ENCODE data around the gene LRRC8D. TPM values are rescaled to one million over a fixed set of nuclear protein-coding genes. Genes with fewer than 3 reads are reported as not detected.

The LRRC8D gene
- total RNA-seq, 2 donors from 2014 or later: 8.5 to 49.6 TPM

- no peak for DNase-seq (ENCODE audit: low spot score)
- TF ChIP-seq POLR2AphosphoS5 (IDR thresholded peaks at IDR 0.05) (no peak), POLR2A (IDR thresholded peaks at IDR 0.05) (no peak)
- TF ChIP-seq, protein P1, sequence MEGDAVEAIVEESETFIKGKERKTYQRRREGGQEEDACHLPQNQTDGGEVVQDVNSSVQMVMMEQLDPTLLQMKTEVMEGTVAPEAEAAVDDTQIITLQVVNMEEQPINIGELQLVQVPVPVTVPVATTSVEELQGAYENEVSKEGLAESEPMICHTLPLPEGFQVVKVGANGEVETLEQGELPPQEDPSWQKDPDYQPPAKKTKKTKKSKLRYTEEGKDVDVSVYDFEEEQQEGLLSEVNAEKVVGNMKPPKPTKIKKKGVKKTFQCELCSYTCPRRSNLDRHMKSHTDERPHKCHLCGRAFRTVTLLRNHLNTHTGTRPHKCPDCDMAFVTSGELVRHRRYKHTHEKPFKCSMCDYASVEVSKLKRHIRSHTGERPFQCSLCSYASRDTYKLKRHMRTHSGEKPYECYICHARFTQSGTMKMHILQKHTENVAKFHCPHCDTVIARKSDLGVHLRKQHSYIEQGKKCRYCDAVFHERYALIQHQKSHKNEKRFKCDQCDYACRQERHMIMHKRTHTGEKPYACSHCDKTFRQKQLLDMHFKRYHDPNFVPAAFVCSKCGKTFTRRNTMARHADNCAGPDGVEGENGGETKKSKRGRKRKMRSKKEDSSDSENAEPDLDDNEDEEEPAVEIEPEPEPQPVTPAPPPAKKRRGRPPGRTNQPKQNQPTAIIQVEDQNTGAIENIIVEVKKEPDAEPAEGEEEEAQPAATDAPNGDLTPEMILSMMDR (IDR thresholded peaks at IDR 0.05): no peak
- intact Hi-C loops (cut with DNase I): no loop called here
- no peak overlapping the region for H3K27ac ChIP-seq
- no peaks in the 10 kb centered on the region for H3K36me3 ChIP-seq
- 90% methylated on average over 1 of the region's 1 CpG for WGBS
- no peak overlapping the region for H3K4me3 ChIP-seq
- H3K9me3 ChIP-seq: no peaks in the 10 kb centered on the region
- H3K4me1 ChIP-seq (replicated peaks): no peaks in the 10 kb centered on the region
- no peaks in the 10 kb centered on the region for H3K27me3 ChIP-seq (replicated peaks; ENCODE audit: insufficient read depth)
These were observed 133.6 kb downstream of the LRRC8D start for GRCh38 chr1:89954401-89954800.

DNA sequence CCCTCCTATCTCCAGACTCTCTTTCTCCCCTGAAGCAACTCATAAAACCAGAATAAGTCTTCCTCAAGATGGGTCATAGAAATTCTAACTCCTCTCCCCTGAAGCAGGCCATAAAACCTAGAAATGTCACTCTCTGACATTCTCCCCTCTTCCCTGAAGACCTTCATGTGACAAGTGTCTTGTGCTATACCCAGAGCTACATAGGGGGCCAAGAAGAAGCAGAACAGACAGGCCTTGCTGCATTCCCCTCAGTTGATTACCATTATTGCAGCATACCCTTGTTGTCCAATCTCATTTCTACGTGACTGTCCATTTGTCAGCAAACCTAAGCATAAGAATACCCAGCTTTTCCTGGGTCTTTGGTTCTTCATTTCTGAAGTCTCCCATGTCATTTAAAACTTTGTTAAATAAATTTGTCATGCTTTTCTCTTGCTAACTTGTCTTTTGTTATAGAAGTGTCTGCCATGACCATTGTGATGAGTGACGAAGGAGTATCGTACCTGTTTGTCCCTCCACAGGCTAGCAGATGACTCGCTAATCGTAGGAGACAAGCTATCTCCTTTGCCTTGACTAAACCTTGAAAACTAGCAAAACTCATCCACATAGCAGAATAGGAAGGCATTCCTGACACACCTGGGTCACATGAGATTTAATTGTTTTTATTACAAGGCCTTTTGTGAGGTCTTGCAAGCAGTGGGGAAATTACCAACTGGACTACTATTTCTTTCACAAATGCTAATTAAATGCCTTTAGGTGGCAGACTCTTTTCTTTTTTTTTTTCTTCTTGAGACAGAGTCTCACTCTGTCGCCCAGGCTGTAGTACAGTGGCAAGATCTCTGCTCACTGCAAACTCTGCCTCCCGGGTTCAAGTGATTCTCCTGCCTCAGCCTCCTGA, 134.7 kb downstream of the LRRC8D start:
- no peaks in the 10 kb centered on the region for H3K27me3 ChIP-seq (replicated peaks; ENCODE audit: insufficient read depth)
- H3K4me3 ChIP-seq: no peak overlapping the region
- no peak for TF ChIP-seq POLR2AphosphoS5 (IDR thresholded peaks at IDR 0.05)
- TF ChIP-seq, protein P1 (IDR thresholded peaks at IDR 0.05): no peak
- no peak for TF ChIP-seq POLR2A (IDR thresholded peaks at IDR 0.05)
- intact Hi-C loops (cut with DNase I): no loop called here
- no peaks in the 10 kb centered on the region for H3K4me1 ChIP-seq (replicated peaks)
- no peak overlapping the region for H3K27ac ChIP-seq
- WGBS: 94% methylated on average over 7 of the region's 7 CpGs
- no peaks in the 10 kb centered on the region for H3K36me3 ChIP-seq
- no peaks in the 10 kb centered on the region for H3K9me3 ChIP-seq
- no peak for DNase-seq (ENCODE audit: low spot score)

DNA sequence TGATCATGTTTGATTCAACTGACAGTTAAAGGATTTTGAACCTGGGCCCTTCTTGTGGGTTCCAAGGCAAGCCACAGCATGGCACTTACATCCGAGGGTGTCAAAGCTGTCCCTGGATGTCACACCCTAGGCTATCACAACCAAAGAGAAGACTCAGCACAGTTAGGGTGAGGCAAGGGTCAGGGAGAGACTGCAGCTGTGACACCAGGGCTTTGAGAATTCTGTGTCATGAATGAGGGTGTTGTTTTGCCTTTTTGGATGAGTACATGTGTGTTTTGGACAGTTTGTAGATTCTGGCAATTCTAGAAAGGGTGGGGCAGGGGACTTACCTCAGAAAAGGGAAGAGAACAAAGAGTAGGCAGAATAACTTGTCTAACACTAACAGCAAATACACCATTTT, 136.3 kb downstream of the LRRC8D start:
- H3K27ac ChIP-seq: no peak overlapping the region
- no peaks in the 10 kb centered on the region for H3K36me3 ChIP-seq
- DNase-seq (ENCODE audit: low spot score): no peak
- TF ChIP-seq POLR2A (IDR thresholded peaks at IDR 0.05): no peak
- TF ChIP-seq POLR2AphosphoS5 (IDR thresholded peaks at IDR 0.05): no peak
- TF ChIP-seq, protein P1 (IDR thresholded peaks at IDR 0.05): no peak
- intact Hi-C loops (cut with DNase I): no loop called here
- WGBS: 17% methylated on average over 1 of the region's 1 CpG
- H3K4me1 ChIP-seq (replicated peaks): no peaks in the 10 kb centered on the region
- no peak overlapping the region for H3K4me3 ChIP-seq
- no peaks in the 10 kb centered on the region for H3K27me3 ChIP-seq (replicated peaks; ENCODE audit: insufficient read depth)
- no peaks in the 10 kb centered on the region for H3K9me3 ChIP-seq

DNA sequence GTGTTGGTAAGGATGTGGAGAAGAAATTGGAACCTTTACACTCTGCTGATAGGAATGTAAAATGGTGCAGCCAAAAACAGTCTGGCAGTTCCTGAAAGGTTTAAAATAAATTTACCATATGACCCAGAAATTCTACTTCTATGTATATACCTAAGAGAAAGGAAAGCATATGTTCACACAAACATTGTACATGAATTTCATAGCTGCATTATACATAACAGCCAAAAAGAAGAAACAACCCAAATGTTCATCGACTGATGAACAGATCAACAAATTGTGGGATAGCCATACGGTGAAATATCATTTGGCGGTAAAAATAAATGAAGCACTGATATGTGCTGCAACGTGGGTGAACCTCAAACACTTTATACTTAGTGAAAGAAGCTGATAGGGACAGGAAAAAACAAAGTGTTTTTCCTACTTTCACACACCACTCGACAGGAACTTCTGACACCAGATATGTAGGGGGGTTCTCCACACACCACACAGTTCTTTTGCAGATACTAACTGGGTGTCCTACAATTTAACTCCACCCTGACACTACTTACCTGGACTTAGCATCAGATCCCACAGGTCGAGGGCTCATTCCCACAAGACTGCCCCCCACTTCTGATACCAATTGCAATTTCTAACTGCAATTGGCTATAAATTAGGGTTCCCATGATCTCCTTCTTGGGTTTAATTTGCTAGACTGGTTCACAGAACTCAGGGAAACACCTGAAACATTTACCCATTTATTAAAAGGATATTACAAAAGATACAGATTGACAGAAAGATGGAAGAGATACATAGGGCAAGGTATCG, 138.2 kb downstream of the LRRC8D start:
- no peak for DNase-seq (ENCODE audit: low spot score)
- no peak for TF ChIP-seq POLR2A (IDR thresholded peaks at IDR 0.05)
- TF ChIP-seq, protein P1 (IDR thresholded peaks at IDR 0.05): no peak
- TF ChIP-seq POLR2AphosphoS5 (IDR thresholded peaks at IDR 0.05): no peak
- H3K4me1 ChIP-seq (replicated peaks): no peaks in the 10 kb centered on the region
- 92% methylated on average over 7 of the region's 7 CpGs for WGBS
- H3K27ac ChIP-seq: no peak overlapping the region
- H3K4me3 ChIP-seq: no peak overlapping the region
- H3K36me3 ChIP-seq: no peaks in the 10 kb centered on the region
- intact Hi-C loops (cut with DNase I): no loop called here
- H3K27me3 ChIP-seq (replicated peaks; ENCODE audit: insufficient read depth): no peaks in the 10 kb centered on the region
- H3K9me3 ChIP-seq: no peaks in the 10 kb centered on the region
